M059J (cell line): ENCODE results near the gene NAP1L4. TPM values are rescaled to one million over a fixed set of nuclear protein-coding genes. Genes with fewer than 3 reads are reported as not detected.
"Not testable (repeated sequence)": the region's sequence is repeated elsewhere in the genome, so short reads cannot be mapped to it uniquely, and the experiment has no call there.

Source experiments
- DNase-seq: peaks from one replicate; pipeline ENCODE4 v3.0.0-alpha.2; 2012; ENCODE audit warnings: low read depth
- total RNA-seq: library from RNA; depleted of rRNA; stranded (reverse); fragments of >200 nt; shearing (Covaris generic); gene quantifications from 2 replicates; pipeline ENCODE4 v1.2.3, GENCODE V29; 2014

NAP1L4 gene
- total RNA-seq, 1 experiment from 2014 or later: 120 TPM

- DNase-seq: no peak
Measured at GRCh38 chr11:2911088-2911784, 80.9 kb downstream of the NAP1L4 start.

GRCh38 chr11:2910401-2910955 lies 81.7 kb downstream of the NAP1L4 start:
- DNase-seq: no peak

- no peak for DNase-seq
Measured at GRCh38 chr11:2909133-2909902, 82.8 kb downstream of the NAP1L4 start.

GRCh38 chr11:2908130-2908529 lies 84.0 kb downstream of the NAP1L4 start:
- no peak for DNase-seq

- not testable (repeated sequence) for DNase-seq
Measured at GRCh38 chr11:2905299-2905698, 86.8 kb downstream of the NAP1L4 start.

GRCh38 chr11:2904153-2905052 lies 87.7 kb downstream of the NAP1L4 start:
- no peak for DNase-seq

GRCh38 chr11:2903672-2904011 lies 88.5 kb downstream of the NAP1L4 start:
- DNase-seq: no peak

GRCh38 chr11:2902784-2903671 lies 89.1 kb downstream of the NAP1L4 start:
- no peak for DNase-seq

- peak; percentile 93 for DNase-seq
Measured at GRCh38 chr11:2901854-2902783, 90.0 kb downstream of the NAP1L4 start.

GRCh38 chr11:2901196-2901796 lies 90.8 kb downstream of the NAP1L4 start:
- DNase-seq: no peak

- peak; percentile 91 for DNase-seq
Measured at GRCh38 chr11:2899080-2899783, 92.9 kb downstream of the NAP1L4 start.

- peak; percentile 93 for DNase-seq
Measured at GRCh38 chr11:2898366-2899079, 93.6 kb downstream of the NAP1L4 start.

GRCh38 chr11:2897048-2897447 lies 95.1 kb downstream of the NAP1L4 start:
- no peak for DNase-seq

GRCh38 chr11:2896047-2896446 lies 96.1 kb downstream of the NAP1L4 start:
- no peak for DNase-seq
